Measurements from ENCODE around the gene GAS7.

Gene GAS7

DNA sequence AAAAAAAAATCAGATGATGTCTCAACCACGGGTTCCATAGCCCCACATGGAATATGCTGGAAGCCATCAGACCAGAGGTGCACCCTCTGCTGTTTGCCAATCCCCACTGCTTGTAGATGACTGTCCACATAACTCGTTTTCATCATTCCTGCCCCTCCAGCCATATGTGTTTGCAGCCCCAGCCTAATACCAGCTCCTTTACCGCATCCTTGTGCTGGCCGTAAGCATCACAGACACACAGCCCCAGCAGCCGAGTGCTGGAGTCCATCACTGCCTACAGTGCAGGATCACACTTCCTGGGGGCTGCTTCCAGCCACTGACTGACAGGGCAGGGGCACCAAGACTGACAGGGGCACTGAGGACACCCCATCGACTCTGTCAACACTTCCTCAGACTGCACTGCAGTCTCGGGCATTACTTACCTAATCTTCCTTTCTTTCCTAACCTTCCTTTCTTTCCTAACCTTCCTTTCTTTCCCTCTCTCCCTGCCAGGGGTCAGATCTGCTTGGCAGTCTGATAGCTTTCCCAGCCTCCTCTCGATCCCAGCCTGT is 298.3 kb downstream of the GAS7 start:
- Histone ChIP-seq H3K4me3 (ENCODE audit: insufficient read depth, low read depth, low read length) (no peak overlapping the region), H3K4me1 (ENCODE audit: control insufficient read depth, insufficient read depth, low read length) (peaks cover 14% of the 10 kb centered on the region), H3K27ac (ENCODE audit: insufficient read depth, low read depth, low read length, poor library complexity, severe bottlenecking) (no peak overlapping the region), H3K9me3 (ENCODE audit: control insufficient read depth, low read length) (no peaks in the 10 kb centered on the region), H3K27me3 (ENCODE audit: control insufficient read depth, insufficient read depth, low read length, poor library complexity, severe bottlenecking) (no peaks in the 10 kb centered on the region), H3K36me3 (ENCODE audit: control insufficient read depth, insufficient read depth, low read length) (no peaks in the 10 kb centered on the region)
- 62 to 63% methylated on average over 8 of the region's 8 CpGs for WGBS, 2 experiments

- 89 to 91% methylated on average over 21 of the region's 21 CpGs for WGBS, 2 experiments
- Histone ChIP-seq H3K4me3 (ENCODE audit: insufficient read depth, low read depth, low read length) (no peak overlapping the region), H3K27ac (ENCODE audit: insufficient read depth, low read depth, low read length, poor library complexity, severe bottlenecking) (no peak overlapping the region)
Measured at GRCh38 chr17:9899280-9900043, 298.9 kb downstream of the GAS7 start.

GRCh38 chr17:9898812-9899211 is 299.6 kb downstream of the GAS7 start:
- H3K36me3 ChIP-seq (ENCODE audit: control insufficient read depth, insufficient read depth, low read length) = no peaks in the 10 kb centered on the region
- no peak overlapping the region for H3K4me3 ChIP-seq (ENCODE audit: insufficient read depth, low read depth, low read length)
- H3K27me3 ChIP-seq (ENCODE audit: control insufficient read depth, insufficient read depth, low read length, poor library complexity, severe bottlenecking) = no peaks in the 10 kb centered on the region
- no peak overlapping the region for H3K27ac ChIP-seq (ENCODE audit: insufficient read depth, low read depth, low read length, poor library complexity, severe bottlenecking)
- 96% methylated on average over 8 of the region's 8 CpGs for WGBS, 2 experiments
- H3K4me1 ChIP-seq (ENCODE audit: control insufficient read depth, insufficient read depth, low read length) = peaks cover 14% of the 10 kb centered on the region
- H3K9me3 ChIP-seq (ENCODE audit: control insufficient read depth, low read length) = no peaks in the 10 kb centered on the region

More at GRCh38 chr17:9899280-9900043, 298.9 kb downstream of the GAS7 start:
- Histone ChIP-seq H3K27me3 (ENCODE audit: control insufficient read depth, insufficient read depth, low read length, poor library complexity, severe bottlenecking) (no peaks in the 10 kb centered on the region), H3K36me3 (ENCODE audit: control insufficient read depth, insufficient read depth, low read length) (no peaks in the 10 kb centered on the region), H3K4me1 (ENCODE audit: control insufficient read depth, insufficient read depth, low read length) (peaks cover 14% of the 10 kb centered on the region), H3K9me3 (ENCODE audit: control insufficient read depth, low read length) (no peaks in the 10 kb centered on the region)

DNA sequence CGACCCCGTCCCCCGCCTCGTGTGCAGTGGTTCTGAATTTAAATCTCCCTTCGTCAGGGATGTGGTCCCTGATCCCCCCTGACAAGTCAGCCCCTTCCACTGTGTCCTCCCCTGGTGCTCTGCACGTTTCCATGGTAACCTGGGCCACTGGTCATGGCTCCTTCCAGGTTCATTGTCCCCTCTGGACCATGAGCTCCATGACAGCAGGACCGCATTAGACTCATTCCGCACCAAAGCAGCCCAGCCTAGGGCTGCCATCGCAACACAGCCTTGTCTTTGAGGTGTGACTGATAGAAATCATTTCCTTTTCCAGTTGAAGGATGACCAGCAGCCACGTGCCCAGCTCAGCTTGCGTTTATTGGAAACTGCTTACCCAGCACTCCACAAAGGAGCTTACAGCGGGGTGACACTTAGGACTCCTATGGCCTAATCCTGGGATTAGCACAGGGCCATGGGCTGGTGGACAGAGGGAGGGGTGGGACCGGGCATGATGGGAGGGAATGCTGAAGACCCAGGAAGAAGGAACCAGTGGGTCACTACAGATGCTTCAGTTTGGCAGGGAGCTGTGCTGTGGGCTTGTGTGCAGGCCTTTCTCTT is 300.9 kb downstream of the GAS7 start:
- no peaks in the 10 kb centered on the region for H3K9me3 ChIP-seq (ENCODE audit: control insufficient read depth, low read length)
- peaks cover 14% of the 10 kb centered on the region for H3K4me1 ChIP-seq (ENCODE audit: control insufficient read depth, insufficient read depth, low read length)
- no peak overlapping the region for H3K4me3 ChIP-seq (ENCODE audit: insufficient read depth, low read depth, low read length)
- no peaks in the 10 kb centered on the region for H3K27me3 ChIP-seq (ENCODE audit: control insufficient read depth, insufficient read depth, low read length, poor library complexity, severe bottlenecking)
- no peak overlapping the region for H3K27ac ChIP-seq (ENCODE audit: insufficient read depth, low read depth, low read length, poor library complexity, severe bottlenecking)
- no peaks in the 10 kb centered on the region for H3K36me3 ChIP-seq (ENCODE audit: control insufficient read depth, insufficient read depth, low read length)
- WGBS, 2 experiments = 78 to 85% methylated on average over 13 of the region's 13 CpGs

DNA sequence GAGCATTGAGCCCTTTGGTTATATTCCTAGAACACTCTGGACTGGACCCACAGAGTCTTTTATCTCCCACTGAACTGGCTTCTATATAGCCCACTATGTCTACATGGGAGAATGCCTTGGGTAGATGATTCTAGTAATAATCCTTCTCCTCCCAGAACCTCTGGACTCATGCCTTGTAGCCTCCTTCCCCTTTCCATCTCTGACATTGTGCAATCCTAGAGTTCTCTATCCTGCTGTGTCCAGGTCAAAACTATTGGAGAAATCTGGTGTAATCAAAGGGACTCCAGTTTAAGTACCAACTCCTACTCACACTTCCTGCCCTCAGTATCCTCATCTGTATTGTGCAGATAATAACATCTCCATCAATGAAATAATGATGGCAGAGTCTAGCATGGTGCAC is 302.5 kb downstream of the GAS7 start:
- H3K27ac ChIP-seq (ENCODE audit: insufficient read depth, low read depth, low read length, poor library complexity, severe bottlenecking) = no peak overlapping the region
- no peaks in the 10 kb centered on the region for H3K9me3 ChIP-seq (ENCODE audit: control insufficient read depth, low read length)
- H3K4me3 ChIP-seq (ENCODE audit: insufficient read depth, low read depth, low read length) = no peak overlapping the region
- no peaks in the 10 kb centered on the region for H3K36me3 ChIP-seq (ENCODE audit: control insufficient read depth, insufficient read depth, low read length)
- H3K27me3 ChIP-seq (ENCODE audit: control insufficient read depth, insufficient read depth, low read length, poor library complexity, severe bottlenecking) = no peaks in the 10 kb centered on the region
- H3K4me1 ChIP-seq (ENCODE audit: control insufficient read depth, insufficient read depth, low read length) = peaks cover 8% of the 10 kb centered on the region

DNA sequence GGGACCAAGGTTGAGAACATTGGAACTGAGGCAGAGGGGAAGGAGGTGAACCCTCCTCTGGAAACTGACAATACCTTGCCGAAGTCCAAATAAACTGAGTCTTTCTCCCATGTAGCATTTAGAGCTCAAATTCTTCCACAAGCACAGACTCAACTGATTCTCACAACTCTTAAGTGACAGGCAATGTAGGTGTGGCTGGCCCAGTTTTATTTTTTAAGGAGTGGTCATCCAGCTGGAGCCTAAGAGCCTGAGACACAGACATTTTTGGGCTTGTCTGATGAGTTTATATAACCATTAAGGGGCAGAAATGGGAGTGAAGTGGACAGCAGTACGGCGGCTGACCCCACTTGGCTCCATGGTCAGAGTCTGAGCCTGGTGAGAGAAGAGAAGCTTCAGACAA is 304.2 kb downstream of the GAS7 start:
- no peak overlapping the region for H3K4me3 ChIP-seq (ENCODE audit: insufficient read depth, low read depth, low read length)
- H3K9me3 ChIP-seq (ENCODE audit: control insufficient read depth, low read length) = no peaks in the 10 kb centered on the region
- H3K27ac ChIP-seq (ENCODE audit: insufficient read depth, low read depth, low read length, poor library complexity, severe bottlenecking) = no peak overlapping the region
- H3K27me3 ChIP-seq (ENCODE audit: control insufficient read depth, insufficient read depth, low read length, poor library complexity, severe bottlenecking) = no peaks in the 10 kb centered on the region
- H3K4me1 ChIP-seq (ENCODE audit: control insufficient read depth, insufficient read depth, low read length) = no peaks in the 10 kb centered on the region
- 91 to 98% methylated on average over 3 of the region's 3 CpGs for WGBS, 2 experiments
- H3K36me3 ChIP-seq (ENCODE audit: control insufficient read depth, insufficient read depth, low read length) = no peaks in the 10 kb centered on the region

DNA sequence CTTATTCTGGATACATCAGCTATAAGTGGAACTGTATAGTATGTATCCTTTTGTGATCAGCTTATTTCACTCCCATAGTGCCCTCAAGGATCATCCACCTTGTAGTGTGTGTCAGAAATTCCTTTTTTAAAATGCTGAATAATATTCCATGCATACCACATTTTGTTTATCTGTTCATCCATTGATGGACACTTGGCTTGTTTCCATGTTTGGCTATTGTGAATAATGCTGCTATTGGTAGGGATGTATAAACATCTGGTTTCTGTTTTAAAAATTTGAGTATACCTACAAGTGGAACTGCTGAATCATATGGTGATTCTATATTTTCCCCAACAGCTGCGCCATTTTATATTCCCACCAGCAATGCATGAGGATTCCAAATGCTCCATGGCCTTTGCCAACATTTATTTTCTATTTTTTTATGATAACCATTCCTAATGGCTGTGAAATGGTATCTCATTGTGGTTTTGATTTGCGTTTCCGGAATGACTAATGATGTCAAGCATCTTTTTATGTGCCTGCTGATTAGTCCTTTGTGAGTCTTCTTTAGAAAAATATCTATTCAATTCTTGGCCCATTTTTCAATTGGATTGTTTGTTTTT is 304.9 kb downstream of the GAS7 start:
- Histone ChIP-seq H3K27ac (ENCODE audit: insufficient read depth, low read depth, low read length, poor library complexity, severe bottlenecking) (no peak overlapping the region), H3K27me3 (ENCODE audit: control insufficient read depth, insufficient read depth, low read length, poor library complexity, severe bottlenecking) (no peaks in the 10 kb centered on the region)
- 69 to 76% methylated on average over 3 of the region's 3 CpGs for WGBS, 2 experiments

GRCh38 chr17:9890124-9890523 is 308.3 kb downstream of the GAS7 start:
- Histone ChIP-seq H3K36me3 (ENCODE audit: control insufficient read depth, insufficient read depth, low read length) (no peaks in the 10 kb centered on the region), H3K4me3 (ENCODE audit: insufficient read depth, low read depth, low read length) (no peak overlapping the region), H3K4me1 (ENCODE audit: control insufficient read depth, insufficient read depth, low read length) (no peaks in the 10 kb centered on the region), H3K27me3 (ENCODE audit: control insufficient read depth, insufficient read depth, low read length, poor library complexity, severe bottlenecking) (no peaks in the 10 kb centered on the region), H3K27ac (ENCODE audit: insufficient read depth, low read depth, low read length, poor library complexity, severe bottlenecking) (no peak overlapping the region), H3K9me3 (ENCODE audit: control insufficient read depth, low read length) (no peaks in the 10 kb centered on the region)
- 10 to 18% methylated on average over 2 of the region's 2 CpGs for WGBS, 2 experiments

More for the DNA sequence above, 304.9 kb downstream of the GAS7 start:
- no peak overlapping the region for H3K4me3 ChIP-seq (ENCODE audit: insufficient read depth, low read depth, low read length)
- H3K4me1 ChIP-seq (ENCODE audit: control insufficient read depth, insufficient read depth, low read length) = no peaks in the 10 kb centered on the region
- no peaks in the 10 kb centered on the region for H3K36me3 ChIP-seq (ENCODE audit: control insufficient read depth, insufficient read depth, low read length)
- H3K9me3 ChIP-seq (ENCODE audit: control insufficient read depth, low read length) = no peaks in the 10 kb centered on the region

GRCh38 chr17:9887508-9887907 is 310.9 kb downstream of the GAS7 start:
- H3K36me3 ChIP-seq (ENCODE audit: control insufficient read depth, insufficient read depth, low read length) = no peaks in the 10 kb centered on the region
- no peaks in the 10 kb centered on the region for H3K27me3 ChIP-seq (ENCODE audit: control insufficient read depth, insufficient read depth, low read length, poor library complexity, severe bottlenecking)
- no peaks in the 10 kb centered on the region for H3K9me3 ChIP-seq (ENCODE audit: control insufficient read depth, low read length)
- 93 to 94% methylated on average over 8 of the region's 8 CpGs for WGBS, 2 experiments
- no peaks in the 10 kb centered on the region for H3K4me1 ChIP-seq (ENCODE audit: control insufficient read depth, insufficient read depth, low read length)
- H3K27ac ChIP-seq (ENCODE audit: insufficient read depth, low read depth, low read length, poor library complexity, severe bottlenecking) = no peak overlapping the region
- no peak overlapping the region for H3K4me3 ChIP-seq (ENCODE audit: insufficient read depth, low read depth, low read length)
